ENCODE results near the gene CES4A.
A peak's percentile ranks its signal among the peaks of the same experiment; 100 is the strongest.
"Not testable (repeated sequence)": the region's sequence is repeated elsewhere in the genome, so short reads cannot be mapped to it uniquely, and the experiment has no call there.

CES4A gene

GRCh38 chr16:66988197-66988788, at the start of gene CES4A:
Gene CES4A (plus strand): TSS chr16:66988589. CDS start chr16:66988773, 184 bp downstream.
- DNase-seq, result peak; percentile 33

DNA sequence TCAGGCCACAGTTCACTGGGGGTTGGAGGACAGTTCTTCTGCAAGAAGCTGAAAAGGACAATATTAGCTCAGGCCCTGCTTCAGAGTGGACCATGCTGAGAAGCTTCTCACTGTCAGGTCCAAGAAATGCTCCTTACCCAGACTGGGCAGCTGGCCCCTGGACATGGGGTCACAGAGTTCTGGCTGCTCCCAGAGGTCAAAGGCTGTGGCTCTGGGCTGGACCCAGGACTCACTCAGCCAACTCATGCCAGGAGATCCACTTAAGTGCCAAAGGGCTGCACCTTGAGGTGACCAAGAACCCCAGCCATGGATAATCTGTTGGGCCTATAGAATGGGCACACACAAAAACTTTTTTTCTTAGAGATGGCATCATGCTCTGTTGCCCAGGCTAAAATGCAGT, 49.0 kb upstream of the CES4A start:
- DNase-seq, result no peak

DNA sequence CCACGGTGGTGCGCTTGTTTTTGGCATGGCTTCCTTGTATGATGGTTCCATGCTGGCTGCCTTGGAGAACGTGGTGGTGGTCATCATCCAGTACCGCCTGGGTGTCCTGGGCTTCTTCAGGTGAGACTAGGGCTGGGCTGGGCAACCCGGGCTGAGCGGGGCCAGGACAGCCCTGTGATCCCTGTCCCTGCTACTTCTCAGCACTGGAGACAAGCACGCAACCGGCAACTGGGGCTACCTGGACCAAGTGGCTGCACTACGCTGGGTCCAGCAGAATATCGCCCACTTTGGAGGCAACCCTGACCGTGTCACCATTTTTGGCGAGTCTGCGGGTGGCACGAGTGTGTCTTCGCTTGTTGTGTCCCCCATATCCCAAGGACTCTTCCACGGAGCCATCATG, 48.2 kb upstream of the CES4A start:
- no peak for DNase-seq

- DNase-seq, result no peak
Observed at GRCh38 chr16:66942981-66943380, 45.4 kb upstream of the CES4A start.

- no peak for DNase-seq
Observed at GRCh38 chr16:66943426-66944053, 44.8 kb upstream of the CES4A start.

GRCh38 chr16:66944054-66944441, 44.3 kb upstream of the CES4A start:
- no peak for DNase-seq

GRCh38 chr16:66944971-66945370, 43.4 kb upstream of the CES4A start:
- DNase-seq, result not testable (repeated sequence)

DNA sequence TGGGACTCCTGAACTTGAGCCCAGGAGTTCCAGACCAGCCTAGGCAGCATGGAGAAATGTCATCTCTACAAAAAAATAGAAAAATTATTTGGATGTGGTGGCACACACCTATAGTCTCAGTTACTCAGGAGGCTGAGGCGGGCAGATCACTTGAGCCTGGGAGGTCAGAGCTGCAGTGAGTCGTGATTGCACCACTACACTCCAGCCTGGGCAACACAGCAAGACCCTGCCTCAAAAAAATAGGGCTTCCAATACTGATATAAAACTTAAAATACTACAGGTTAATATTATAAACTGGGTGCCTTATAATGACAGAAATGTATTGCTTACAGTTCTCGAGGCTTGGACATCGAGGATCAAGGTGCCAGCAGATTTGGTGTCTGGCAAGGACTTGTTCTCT, 42.5 kb upstream of the CES4A start:
- DNase-seq, result no peak

GRCh38 chr16:66946541-66946940, 41.8 kb upstream of the CES4A start:
- no peak for DNase-seq

DNA sequence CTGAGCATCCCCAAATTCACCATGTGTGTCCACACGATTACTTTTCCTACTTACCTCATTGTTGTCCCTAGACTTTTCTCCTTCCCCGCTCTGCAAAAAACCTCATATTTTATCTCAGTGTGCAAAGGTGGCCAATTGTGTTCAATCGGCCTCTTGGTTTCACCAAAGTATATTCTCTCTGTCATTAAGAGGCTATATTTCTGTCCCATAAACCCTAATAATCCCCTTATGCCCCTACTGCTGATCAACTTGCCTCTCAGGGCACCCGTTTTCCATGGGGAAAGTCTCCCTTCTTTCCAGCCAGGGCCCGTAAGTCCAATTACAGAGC, 41.5 kb upstream of the CES4A start:
- no peak for DNase-seq

DNA sequence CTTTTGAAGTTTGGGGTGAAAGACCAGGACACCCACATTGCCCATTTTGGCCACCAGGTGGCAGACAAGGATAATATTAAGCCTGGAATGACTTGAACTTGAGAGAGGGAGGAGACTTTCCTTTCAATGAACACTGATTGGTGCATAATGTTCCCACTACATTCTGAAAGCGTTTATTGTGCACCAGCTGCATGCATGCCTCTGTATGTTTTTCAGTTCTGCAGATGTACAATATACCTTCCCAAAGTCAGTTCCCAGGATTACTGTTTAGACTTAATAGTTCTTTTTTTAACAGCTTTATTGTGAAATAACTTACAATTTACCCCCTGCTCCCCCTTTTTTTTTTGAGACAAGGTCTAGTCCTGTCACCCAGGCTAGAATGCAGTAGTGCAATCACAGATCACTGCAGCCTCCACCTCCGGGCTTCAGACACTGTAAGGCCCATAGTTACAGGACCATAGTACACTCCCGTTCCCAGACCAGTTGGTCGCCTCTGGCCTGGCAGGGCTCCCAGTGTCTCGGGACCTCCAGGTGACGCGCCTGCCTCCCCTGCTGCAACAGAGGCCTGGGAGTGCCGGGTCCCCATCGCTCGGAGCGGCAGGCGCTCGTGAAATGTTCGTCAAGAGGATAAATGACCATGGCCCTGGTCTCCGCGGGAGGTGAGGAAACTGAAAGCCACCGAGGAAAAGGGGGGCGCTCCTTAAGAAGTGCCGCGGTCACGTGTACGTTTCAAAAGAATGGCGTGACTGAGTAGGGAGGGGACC, 40.9 kb upstream of the CES4A start:
- DNase-seq, result peak; percentile 83

- DNase-seq, result peak; percentile 46
Observed at GRCh38 chr16:66948134-66948836, 40.1 kb upstream of the CES4A start.

- no peak for DNase-seq
Observed at GRCh38 chr16:66948837-66949225, 39.6 kb upstream of the CES4A start.

DNA sequence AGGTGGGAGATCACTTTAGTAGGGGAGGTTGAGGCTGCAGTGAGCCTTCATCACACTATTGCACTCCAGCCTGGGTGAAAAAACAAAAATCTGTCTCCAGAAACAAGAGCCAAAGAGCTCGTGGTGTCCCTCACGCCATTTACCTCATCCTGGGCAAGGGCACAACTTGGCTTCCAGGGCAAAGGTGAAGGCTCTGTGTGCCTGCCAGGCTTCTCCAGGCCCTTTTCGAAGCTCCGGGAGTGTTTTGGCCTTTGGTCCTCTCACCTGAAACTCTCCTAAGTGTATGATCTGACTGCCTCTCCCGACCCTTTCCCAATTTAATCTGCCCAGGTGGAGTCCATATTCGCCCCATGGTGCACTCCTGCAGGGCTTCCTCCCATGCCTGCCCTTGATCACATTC, 38.9 kb upstream of the CES4A start:
- DNase-seq, result no peak

DNA sequence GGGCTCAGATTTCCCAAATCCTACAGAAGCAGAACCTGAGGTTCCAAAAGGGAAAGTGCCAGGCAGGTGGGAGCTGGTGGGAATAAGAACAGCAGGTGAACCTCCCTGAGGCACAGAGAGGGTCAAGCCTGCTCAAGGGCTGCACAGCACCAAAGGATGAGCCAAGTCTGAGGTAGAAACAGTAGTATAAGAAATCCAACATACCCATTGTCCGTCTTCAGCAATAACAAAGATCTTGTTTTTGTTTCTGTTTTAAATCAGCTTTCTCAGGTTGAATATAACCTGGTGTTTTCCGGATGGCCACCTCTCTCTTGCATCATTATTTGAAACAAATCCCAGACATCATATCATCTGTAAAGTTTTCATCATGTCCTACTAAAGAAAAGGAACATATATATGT, 38.0 kb upstream of the CES4A start:
- no peak for DNase-seq

GRCh38 chr16:66950971-66951790, 37.2 kb upstream of the CES4A start:
- DNase-seq, result no peak

DNA sequence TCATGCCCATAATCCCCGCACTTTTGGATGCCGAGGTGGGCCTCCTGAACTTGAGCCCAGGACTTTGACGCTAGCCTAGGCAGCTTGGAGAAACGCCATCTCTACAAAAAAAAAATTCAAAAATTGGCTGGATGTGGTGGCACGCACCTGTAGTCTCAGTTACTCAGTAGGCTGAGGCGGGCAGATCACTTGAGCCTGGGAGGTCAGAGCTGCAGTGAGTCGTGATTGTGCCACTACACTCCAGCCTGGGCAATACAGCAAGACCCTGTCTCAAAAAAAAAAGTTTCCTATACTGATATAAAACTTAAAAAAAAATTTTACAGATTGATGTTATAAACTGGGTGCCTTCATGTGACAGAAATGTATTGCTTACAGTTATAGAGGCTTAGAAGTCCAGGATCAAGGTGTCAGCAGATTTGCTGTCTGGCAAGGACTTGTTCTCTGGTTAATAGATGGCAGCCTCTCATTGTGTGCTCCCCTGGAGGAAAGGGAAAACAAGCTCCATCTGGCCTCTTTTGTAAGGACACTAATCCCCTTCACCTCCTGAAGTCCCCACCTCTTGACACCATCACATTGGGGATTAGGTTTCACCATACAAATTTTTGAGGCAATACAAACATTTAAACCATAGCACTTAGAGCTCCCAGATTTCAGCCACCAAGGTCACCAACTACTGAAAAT, 35.8 kb upstream of the CES4A start:
- peak; percentile 45 for DNase-seq

DNA sequence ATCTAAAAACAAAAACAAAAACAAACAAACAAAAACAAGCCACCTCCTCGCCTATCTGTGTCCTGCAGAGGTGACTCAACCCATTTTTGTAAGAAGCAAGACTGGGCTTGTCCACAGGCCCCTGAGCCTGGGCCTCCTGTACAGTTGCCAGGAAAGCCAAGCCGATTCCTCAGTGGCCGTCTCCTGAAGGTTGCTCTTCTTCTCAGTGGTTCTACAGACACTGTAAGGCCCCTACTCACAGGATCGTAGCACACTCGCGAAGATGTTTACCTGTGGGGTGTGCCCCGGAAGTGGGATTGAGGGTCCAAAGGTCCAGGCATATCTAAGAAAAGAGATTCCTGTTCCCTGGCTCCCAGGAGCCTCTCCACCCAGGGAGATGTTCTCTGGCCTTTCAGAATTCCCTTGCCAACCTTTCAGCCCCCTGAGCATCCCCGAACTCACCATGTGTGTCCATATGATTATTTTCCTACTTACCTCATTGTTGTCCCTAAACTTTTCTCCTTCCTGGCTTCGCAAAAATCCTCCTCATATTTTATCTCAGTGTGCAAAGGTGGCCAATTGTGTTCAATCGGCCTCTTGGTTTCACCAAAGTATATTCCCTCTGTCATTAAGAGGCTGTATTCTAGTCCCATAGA, 34.8 kb upstream of the CES4A start:
- no peak for DNase-seq

GRCh38 chr16:66954097-66954659, 34.2 kb upstream of the CES4A start:
- peak; percentile 80 for DNase-seq

- DNase-seq, result not testable (repeated sequence)
Observed at GRCh38 chr16:66955363-66956153, 32.8 kb upstream of the CES4A start.

GRCh38 chr16:66956154-66956457, 32.3 kb upstream of the CES4A start:
- DNase-seq, result not testable (repeated sequence)
